Measurements from ENCODE around the gene OR4D1. TPM values are rescaled to one million over a fixed set of nuclear protein-coding genes. Genes with fewer than 3 reads are reported as not detected.

The OR4D1 gene
- total RNA-seq, 1 experiment from 2014 or later = 0.03 TPM

Other genes with a start within 250 kb of the OR4D1 start
- 16.7 and 27.3 TPM in 2 replicates for gene CUEDC1, start 193.0 kb upstream of the OR4D1 start, total RNA-seq (2014; rRNA removed; shearing (Covaris generic))
- gene VEZF1, start 160.1 kb upstream of the OR4D1 start, total RNA-seq (2014; rRNA removed; shearing (Covaris generic)) = 50.7 and 116 TPM in 2 replicates
- gene SRSF1, start 141.1 kb upstream of the OR4D1 start, total RNA-seq (2014; rRNA removed; shearing (Covaris generic)) = 535 and 581 TPM in 2 replicates
- gene DYNLL2, start 65.0 kb upstream of the OR4D1 start, total RNA-seq (2014; rRNA removed; shearing (Covaris generic)) = 15.5 and 21.5 TPM in 2 replicates
- gene OR4D2, start 18.6 kb downstream of the OR4D1 start, total RNA-seq (2014; rRNA removed; shearing (Covaris generic)) = not detected in 2 replicates
- gene EPX, start 44.3 kb downstream of the OR4D1 start, total RNA-seq (2014; rRNA removed; shearing (Covaris generic)) = not detected in 2 replicates
- 6.5 and 15.9 TPM in 2 replicates for gene MKS1, start 70.9 kb downstream of the OR4D1 start, total RNA-seq (2014; rRNA removed; shearing (Covaris generic))
- not detected in 2 replicates for gene LPO, start 90.2 kb downstream of the OR4D1 start, total RNA-seq (2014; rRNA removed; shearing (Covaris generic))
- gene MPO, start 132.6 kb downstream of the OR4D1 start, total RNA-seq (2014; rRNA removed; shearing (Covaris generic)) = not detected in 2 replicates
- 0.05 TPM in 1 of 2 replicates, not detected in the other for gene TSPOAP1, start 180.4 kb downstream of the OR4D1 start, total RNA-seq (2014; rRNA removed; shearing (Covaris generic))
- gene SUPT4H1, start 203.8 kb downstream of the OR4D1 start, total RNA-seq (2014; rRNA removed; shearing (Covaris generic)) = 73.9 and 81.0 TPM in 2 replicates

Data from SJSA1 (cell line).